IgD-negative memory B cell (primary cell): ENCODE results near the gene PRKCA. TPM values are rescaled to one million over a fixed set of nuclear protein-coding genes. Genes with fewer than 3 reads are reported as not detected.
A peak's percentile ranks its signal among the peaks of the same experiment; 100 is the strongest.

Experiments used
- H3K27ac Mint-ChIP-seq, 3 donors: one replicate each; pipeline ENCODE4 v1.8.0; 2020 to 2022; ENCODE audit warnings: mild to moderate bottlenecking in 3 of 3, mixed read lengths in 3 of 3, moderate library complexity in 1 of 3
- H3K27me3 Mint-ChIP-seq: one replicate; pipeline ENCODE4 v1.8.0; 2021; ENCODE audit warnings: mixed read lengths
- H3K36me3 Mint-ChIP-seq: one replicate; pipeline ENCODE4 v1.8.0; 2020; ENCODE audit warnings: mild to moderate bottlenecking, mixed read lengths
- H3K4me1 Mint-ChIP-seq, 3 donors: one replicate each; pipeline ENCODE4 v1.8.0; 2020 to 2022; ENCODE audit warnings: mixed read lengths in 3 of 3, mild to moderate bottlenecking in 1 of 3
- H3K4me3 Mint-ChIP-seq, 4 donors: one replicate each; pipeline ENCODE4 v1.8.0; 2020 to 2022; ENCODE audit warnings: mild to moderate bottlenecking in 4 of 4, mixed read lengths in 4 of 4, moderate library complexity in 3 of 4
- H3K9me3 Mint-ChIP-seq, 3 donors: one replicate each; pipeline ENCODE4 v1.8.0; 2020 to 2021; ENCODE audit warnings: mixed read lengths in 3 of 3, mild to moderate bottlenecking in 1 of 3
- polyA plus RNA-seq: library from polyadenylated mRNA; unstranded; fragments of 300-500 nt; fragmentation: Illumina TruSeq; gene quantifications from one replicate; pipeline ENCODE4 v1.2.3, GENCODE V29; 2021

PRKCA gene
- polyA plus RNA-seq, 1 donor from 2014 or later = 0.14 TPM

- H3K4me3 Mint-ChIP-seq = no peak overlapping the region
Measured at GRCh38 chr17:66517336-66518009, 215.1 kb downstream of the PRKCA start.

GRCh38 chr17:66518108-66518507 is 215.7 kb downstream of the PRKCA start:
- Mint-ChIP-seq H3K27ac (no peak overlapping the region), H3K27me3 (peaks cover 4% of the 10 kb centered on the region), H3K4me1 (no peaks in the 10 kb centered on the region), H3K36me3 (no peaks in the 10 kb centered on the region), H3K4me3 (no peak overlapping the region), H3K9me3 (peaks cover 0 to 2% (median 0%) of the 10 kb centered on the region in 3 donors)

More at GRCh38 chr17:66517336-66518009, 215.1 kb downstream of the PRKCA start:
- H3K4me1 Mint-ChIP-seq = no peaks in the 10 kb centered on the region
- peak overlapping the region in 1 of 3 donors; percentile 43 for H3K27ac Mint-ChIP-seq
- peaks cover 0 to 2% (median 0%) of the 10 kb centered on the region in 3 donors for H3K9me3 Mint-ChIP-seq
- peaks cover 4% of the 10 kb centered on the region for H3K27me3 Mint-ChIP-seq
- no peaks in the 10 kb centered on the region for H3K36me3 Mint-ChIP-seq

GRCh38 chr17:66518677-66519076 is 216.3 kb downstream of the PRKCA start:
- Mint-ChIP-seq H3K4me3 (no peak overlapping the region), H3K4me1 (no peaks in the 10 kb centered on the region), H3K9me3 (peaks cover 0 to 2% (median 0%) of the 10 kb centered on the region in 3 donors), H3K36me3 (no peaks in the 10 kb centered on the region), H3K27me3 (peaks cover 4% of the 10 kb centered on the region), H3K27ac (no peak overlapping the region)

GRCh38 chr17:66519154-66519553 is 216.7 kb downstream of the PRKCA start:
- Mint-ChIP-seq H3K27ac (no peak overlapping the region), H3K27me3 (peaks cover 4% of the 10 kb centered on the region), H3K4me3 (no peak overlapping the region), H3K36me3 (no peaks in the 10 kb centered on the region), H3K9me3 (peaks cover 0 to 2% (median 0%) of the 10 kb centered on the region in 3 donors), H3K4me1 (no peaks in the 10 kb centered on the region)

GRCh38 chr17:66520999-66521398 is 218.6 kb downstream of the PRKCA start:
- Mint-ChIP-seq H3K4me1 (no peaks in the 10 kb centered on the region), H3K4me3 (no peak overlapping the region), H3K9me3 (peaks cover 0 to 6% (median 4%) of the 10 kb centered on the region in 3 donors), H3K27ac (no peak overlapping the region), H3K36me3 (no peaks in the 10 kb centered on the region), H3K27me3 (peaks cover 2% of the 10 kb centered on the region)

- H3K27ac Mint-ChIP-seq = no peak overlapping the region
- H3K4me3 Mint-ChIP-seq = no peak overlapping the region
- H3K4me1 Mint-ChIP-seq = no peaks in the 10 kb centered on the region
- peaks cover 0 to 6% (median 4%) of the 10 kb centered on the region in 3 donors for H3K9me3 Mint-ChIP-seq
- peaks cover 2% of the 10 kb centered on the region for H3K27me3 Mint-ChIP-seq
- H3K36me3 Mint-ChIP-seq = no peaks in the 10 kb centered on the region
Measured at GRCh38 chr17:66522591-66523272, 220.3 kb downstream of the PRKCA start.

GRCh38 chr17:66523378-66524200 is 221.2 kb downstream of the PRKCA start:
- Mint-ChIP-seq H3K27me3 (peaks cover 2% of the 10 kb centered on the region), H3K4me3 (no peak overlapping the region), H3K36me3 (no peaks in the 10 kb centered on the region), H3K27ac (no peak overlapping the region), H3K9me3 (peaks cover 0 to 6% (median 4%) of the 10 kb centered on the region in 3 donors), H3K4me1 (no peaks in the 10 kb centered on the region)

GRCh38 chr17:66524877-66525276 is 222.5 kb downstream of the PRKCA start:
- peaks cover 0 to 6% (median 4%) of the 10 kb centered on the region in 3 donors for H3K9me3 Mint-ChIP-seq
- no peaks in the 10 kb centered on the region for H3K27me3 Mint-ChIP-seq
- H3K27ac Mint-ChIP-seq = no peak overlapping the region
- no peaks in the 10 kb centered on the region for H3K4me1 Mint-ChIP-seq
- H3K4me3 Mint-ChIP-seq = no peak overlapping the region
- peaks cover 2% of the 10 kb centered on the region for H3K36me3 Mint-ChIP-seq

GRCh38 chr17:66525338-66525737 is 222.9 kb downstream of the PRKCA start:
- peaks cover 0 to 6% (median 4%) of the 10 kb centered on the region in 3 donors for H3K9me3 Mint-ChIP-seq
- peaks cover 2% of the 10 kb centered on the region for H3K36me3 Mint-ChIP-seq
- H3K4me1 Mint-ChIP-seq = no peaks in the 10 kb centered on the region
- H3K27ac Mint-ChIP-seq = no peak overlapping the region
- no peak overlapping the region for H3K4me3 Mint-ChIP-seq
- H3K27me3 Mint-ChIP-seq = no peaks in the 10 kb centered on the region

GRCh38 chr17:66526827-66527226 is 224.4 kb downstream of the PRKCA start:
- peaks cover 0 to 6% (median 4%) of the 10 kb centered on the region in 3 donors for H3K9me3 Mint-ChIP-seq
- no peaks in the 10 kb centered on the region for H3K4me1 Mint-ChIP-seq
- H3K27ac Mint-ChIP-seq = no peak overlapping the region
- no peak overlapping the region for H3K4me3 Mint-ChIP-seq
- no peaks in the 10 kb centered on the region for H3K27me3 Mint-ChIP-seq
- H3K36me3 Mint-ChIP-seq = peaks cover 2% of the 10 kb centered on the region

- no peak overlapping the region for H3K27ac Mint-ChIP-seq
- no peaks in the 10 kb centered on the region for H3K4me1 Mint-ChIP-seq
- no peaks in the 10 kb centered on the region for H3K27me3 Mint-ChIP-seq
- H3K36me3 Mint-ChIP-seq = peaks cover 2% of the 10 kb centered on the region
- H3K4me3 Mint-ChIP-seq = no peak overlapping the region
- peaks cover 0 to 6% (median 4%) of the 10 kb centered on the region in 3 donors for H3K9me3 Mint-ChIP-seq
Measured at GRCh38 chr17:66527335-66527734, 224.9 kb downstream of the PRKCA start.

- Mint-ChIP-seq H3K27me3 (no peaks in the 10 kb centered on the region), H3K27ac (no peak overlapping the region), H3K4me3 (no peak overlapping the region), H3K4me1 (peaks cover 0 to 2% (median 0%) of the 10 kb centered on the region in 3 donors), H3K9me3 (peaks cover 0 to 3% (median 2%) of the 10 kb centered on the region in 3 donors), H3K36me3 (peaks cover 2% of the 10 kb centered on the region)
Measured at GRCh38 chr17:66531851-66532295, 229.5 kb downstream of the PRKCA start.

GRCh38 chr17:66533572-66533971 is 231.2 kb downstream of the PRKCA start:
- Mint-ChIP-seq H3K4me3 (no peak overlapping the region), H3K27me3 (no peaks in the 10 kb centered on the region), H3K36me3 (peaks cover 2% of the 10 kb centered on the region), H3K27ac (no peak overlapping the region), H3K9me3 (peaks cover 0 to 3% (median 0%) of the 10 kb centered on the region in 3 donors), H3K4me1 (peaks cover 0 to 2% (median 0%) of the 10 kb centered on the region in 3 donors)

- Mint-ChIP-seq H3K27me3 (no peaks in the 10 kb centered on the region), H3K4me1 (peaks cover 0 to 2% (median 0%) of the 10 kb centered on the region in 3 donors), H3K9me3 (peaks cover 0 to 3% (median 0%) of the 10 kb centered on the region in 3 donors), H3K27ac (no peak overlapping the region), H3K36me3 (peaks cover 2% of the 10 kb centered on the region), H3K4me3 (no peak overlapping the region)
Measured at GRCh38 chr17:66533986-66534385, 231.6 kb downstream of the PRKCA start.

- no peaks in the 10 kb centered on the region for H3K27me3 Mint-ChIP-seq
- H3K9me3 Mint-ChIP-seq = peaks cover 0 to 3% (median 0%) of the 10 kb centered on the region in 3 donors
- H3K4me3 Mint-ChIP-seq = no peak overlapping the region
- H3K4me1 Mint-ChIP-seq = peaks cover 0 to 2% (median 0%) of the 10 kb centered on the region in 3 donors
- H3K27ac Mint-ChIP-seq = no peak overlapping the region
- no peaks in the 10 kb centered on the region for H3K36me3 Mint-ChIP-seq
Measured at GRCh38 chr17:66535611-66536010, 233.2 kb downstream of the PRKCA start.
